MCF 10A (cell line): Measurements from ENCODE around the gene UBAC2. TPM values are rescaled to one million over a fixed set of nuclear protein-coding genes. Genes with fewer than 3 reads are reported as not detected.

Source experiments
- Bru-seq: library from RNA; stranded (reverse); fragments of 400-500 nt; gene quantifications from one replicate; lab custom pipeline; 2021; lab: Mats Ljungman, UMichigan
- BruChase-seq, 2 experiments: library from RNA; stranded (reverse); fragments of 400-500 nt; gene quantifications; one replicate each; lab custom pipeline; 2021; lab: Mats Ljungman, UMichigan
- BruUV-seq: library from RNA; stranded (reverse); fragments of 400-500 nt; replicated peaks from 2 replicates; lab custom pipeline; 2021; lab: Mats Ljungman, UMichigan
- CTCF ChIA-PET: fragments of 300-600 bp; sonication (Branson Sonifier 250); formaldehyde crosslinking; extraction: SDS; loops from one replicate; lab custom pipeline; 2021; ENCODE audit warnings: antibody characterized with exemption, inconsistent platforms; lab: Yijun Ruan, JAX
- POLR2A ChIA-PET: fragments of 300-600, 350-650 bp; sonication (Branson Sonifier 250); formaldehyde crosslinking; extraction: SDS; loops from one replicate; lab custom pipeline; 2020; ENCODE audit warnings: antibody characterized with exemption, inconsistent platforms; lab: Yijun Ruan, JAX
- DNase-seq: peaks from one replicate; pipeline ENCODE4 v3.0.0-alpha.2; 2018; ENCODE audit not compliant: unreplicated experiment
- H3K27ac Mint-ChIP-seq: one replicate; pipeline ENCODE4 v1.8.0; 2022; ENCODE audit warnings: mild to moderate bottlenecking, low read depth, mixed read lengths; ENCODE audit not compliant: unreplicated experiment
- H3K27me3 Mint-ChIP-seq: one replicate; pipeline ENCODE4 v1.8.0; 2022; ENCODE audit warnings: mixed read lengths; ENCODE audit not compliant: insufficient read depth, unreplicated experiment
- H3K36me3 Mint-ChIP-seq: one replicate; pipeline ENCODE4 v1.8.0; 2022; ENCODE audit warnings: mild to moderate bottlenecking, moderate library complexity, mixed read lengths; ENCODE audit not compliant: insufficient read depth, unreplicated experiment
- H3K4me1 Mint-ChIP-seq: one replicate; pipeline ENCODE4 v1.8.0; 2022; ENCODE audit warnings: mixed read lengths; ENCODE audit not compliant: insufficient read depth, unreplicated experiment
- H3K4me3 Mint-ChIP-seq: one replicate; pipeline ENCODE4 v1.8.0; 2022; ENCODE audit warnings: mild to moderate bottlenecking, moderate library complexity, mixed read lengths; ENCODE audit not compliant: unreplicated experiment
- H3K9me3 Mint-ChIP-seq: one replicate; pipeline ENCODE4 v1.8.0; 2022; ENCODE audit warnings: mixed read lengths; ENCODE audit not compliant: unreplicated experiment
- intact Hi-C: fragments of 100-400 bp; cut with micrococcal nuclease; formaldehyde crosslinking; loops from 2 replicates; pipeline ENCODE4 v1.14.1; 2022
- long read RNA-seq: library from polyadenylated mRNA; stranded (forward); transcript quantifications from one replicate; pipeline ENCODE4 v2.0.0, GENCODE V29; 2022
- total RNA-seq: library from RNA; stranded (reverse); gene quantifications from 2 replicates; pipeline ENCODE4 v1.2.3, GENCODE V29; 2022
- TF ChIP-seq, protein P1 (sequence below): fragments of 200-600 bp; IDR thresholded peaks from one replicate; pipeline ENCODE4 v1.8.0; 2022; ENCODE audit warnings: antibody characterized with exemption, mild to moderate bottlenecking; ENCODE audit not compliant: unreplicated experiment

Gene UBAC2
- total RNA-seq (74.7 and 78.3 TPM in 2 replicates), Bru-seq, nascent RNA (percentile 84 among the genes with signal in this experiment), BruChase-seq, experiment 1, labeled RNA remaining after a 6-hour chase (percentile 75 among the genes with signal in this experiment), BruChase-seq, experiment 2, labeled RNA remaining after a 2-hour chase (percentile 80 among the genes with signal in this experiment)
- long read RNA-seq, transcript UBAC2-203 (9 exons, 1,375 nt), result major isoform, 168 of 222 reads
- long read RNA-seq, partial matches to known transcripts, result 8 of 222 reads
- long read RNA-seq, other reads (novel, unspliced or antisense), result 45 of 222 reads

DNA sequence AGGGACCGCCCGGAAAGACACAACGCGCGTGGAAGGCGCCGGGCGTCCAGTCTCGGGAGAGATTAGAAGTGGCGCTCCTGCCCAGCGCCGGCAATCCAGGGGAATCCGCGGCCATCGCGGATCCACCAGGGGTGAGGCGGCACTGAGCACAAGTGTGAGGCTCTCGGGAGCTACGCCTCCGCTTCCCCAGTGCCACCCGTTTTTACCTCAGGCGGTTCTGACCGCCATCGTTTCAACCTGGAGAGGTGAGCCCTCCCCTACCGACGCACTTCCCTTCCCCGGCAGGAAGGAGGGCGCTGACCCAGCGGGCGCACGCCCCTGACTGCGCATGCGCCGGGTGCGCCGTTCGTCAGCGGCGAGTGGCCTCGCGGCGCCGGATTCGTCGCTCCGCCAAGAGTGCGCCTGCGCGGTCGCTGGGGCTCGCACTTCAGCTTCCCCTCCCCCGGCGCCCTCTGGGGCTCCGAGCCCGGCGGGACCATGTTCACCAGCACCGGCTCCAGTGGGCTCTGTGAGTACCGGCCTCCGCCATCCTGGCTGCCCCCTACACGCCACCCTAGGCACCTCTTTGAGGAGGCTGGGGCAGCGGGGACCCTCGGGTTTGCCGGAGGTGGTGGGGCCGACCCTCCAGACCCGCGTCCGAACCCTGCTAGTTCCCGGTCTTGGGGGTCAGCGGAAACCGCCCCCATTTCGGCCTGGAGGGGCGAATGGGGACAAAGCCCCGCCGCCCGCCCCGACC is at the start of gene UBAC2:
UBAC2 (plus strand) TSS at position 423 of the 736 bp plus-strand sequence; CDS start at position 478, 55 bp downstream.
- Mint-ChIP-seq H3K27ac (peak within 1 kb of the TSS; percentile 97), H3K9me3 (no peaks in the 10 kb centered on the region), H3K36me3 (peaks cover 24% of the 10 kb centered on the region), H3K4me3 (peak within 1 kb of the TSS; percentile 94), H3K4me1 (peaks cover 38% of the 10 kb centered on the region), H3K27me3 (no peaks in the 10 kb centered on the region)
- BruUV-seq, result no TSS peak
- ChIA-PET POLR2A (interaction anchor here (0.6 to 5.7 kb wide), 46 partner anchors 8 to 715 kb away, joined by 3 to 80 read pairs (median 4); partner anchors contain the start of genes CLYBL and DOCK9), CTCF (interaction anchor here (0.6 to 3.2 kb wide), 12 partner anchors 10 to 912 kb away, joined by 3 to 23 read pairs (median 6); no protein-coding TSS in a partner anchor)
- DNase-seq, result peak; percentile 96
- TF ChIP-seq, protein P1, sequence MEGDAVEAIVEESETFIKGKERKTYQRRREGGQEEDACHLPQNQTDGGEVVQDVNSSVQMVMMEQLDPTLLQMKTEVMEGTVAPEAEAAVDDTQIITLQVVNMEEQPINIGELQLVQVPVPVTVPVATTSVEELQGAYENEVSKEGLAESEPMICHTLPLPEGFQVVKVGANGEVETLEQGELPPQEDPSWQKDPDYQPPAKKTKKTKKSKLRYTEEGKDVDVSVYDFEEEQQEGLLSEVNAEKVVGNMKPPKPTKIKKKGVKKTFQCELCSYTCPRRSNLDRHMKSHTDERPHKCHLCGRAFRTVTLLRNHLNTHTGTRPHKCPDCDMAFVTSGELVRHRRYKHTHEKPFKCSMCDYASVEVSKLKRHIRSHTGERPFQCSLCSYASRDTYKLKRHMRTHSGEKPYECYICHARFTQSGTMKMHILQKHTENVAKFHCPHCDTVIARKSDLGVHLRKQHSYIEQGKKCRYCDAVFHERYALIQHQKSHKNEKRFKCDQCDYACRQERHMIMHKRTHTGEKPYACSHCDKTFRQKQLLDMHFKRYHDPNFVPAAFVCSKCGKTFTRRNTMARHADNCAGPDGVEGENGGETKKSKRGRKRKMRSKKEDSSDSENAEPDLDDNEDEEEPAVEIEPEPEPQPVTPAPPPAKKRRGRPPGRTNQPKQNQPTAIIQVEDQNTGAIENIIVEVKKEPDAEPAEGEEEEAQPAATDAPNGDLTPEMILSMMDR, result no peak
- intact Hi-C loops, result loop anchor here (2.0 kb wide), 2 partner anchors 76 to 310 kb away; no protein-coding TSS in a partner anchor

DNA sequence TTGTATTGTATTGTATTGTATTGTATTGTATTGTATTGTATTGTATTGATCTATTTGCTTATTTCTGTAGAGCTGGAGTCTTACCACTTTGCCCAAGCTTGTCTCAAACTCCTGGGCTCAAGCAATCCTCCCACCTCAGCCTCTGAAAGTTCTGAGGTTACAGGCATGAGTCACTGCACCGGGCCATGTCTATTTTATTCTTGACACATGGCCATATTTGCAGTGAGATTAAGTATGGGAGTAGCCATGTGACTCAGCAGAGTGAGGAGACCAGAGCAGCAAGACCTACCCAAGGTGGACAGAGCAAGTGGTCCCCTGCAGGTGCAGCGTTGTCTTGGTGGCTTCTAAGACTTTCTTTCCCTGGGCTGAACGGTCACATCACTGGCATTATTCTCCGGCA is 49.1 kb upstream of the UBAC2 start:
- ChIA-PET POLR2A (interaction anchor here (0.7 to 3.5 kb wide), 11 partner anchors 15 to 262 kb away, joined by 3 to 42 read pairs (median 6); partner anchors contain the start of gene UBAC2), CTCF (interaction anchor here (2.1 kb wide), 1 partner anchor 27 kb away, joined by 11 read pairs; no protein-coding TSS in a partner anchor)
- H3K4me1 Mint-ChIP-seq, result peaks cover 31% of the 10 kb centered on the region
- peak overlapping the region; percentile 11 for H3K4me3 Mint-ChIP-seq
- no peaks in the 10 kb centered on the region for H3K27me3 Mint-ChIP-seq
- no peaks in the 10 kb centered on the region for H3K36me3 Mint-ChIP-seq
- intact Hi-C loops, result loop anchor here (1.0 to 5.0 kb wide), 4 partner anchors 27 to 257 kb away; no protein-coding TSS in a partner anchor
- peak; percentile 96 for DNase-seq
- H3K27ac Mint-ChIP-seq, result peak overlapping the region; percentile 91
- TF ChIP-seq, protein P1, result no peak
- H3K9me3 Mint-ChIP-seq, result no peaks in the 10 kb centered on the region
- no TSS peak for BruUV-seq

DNA sequence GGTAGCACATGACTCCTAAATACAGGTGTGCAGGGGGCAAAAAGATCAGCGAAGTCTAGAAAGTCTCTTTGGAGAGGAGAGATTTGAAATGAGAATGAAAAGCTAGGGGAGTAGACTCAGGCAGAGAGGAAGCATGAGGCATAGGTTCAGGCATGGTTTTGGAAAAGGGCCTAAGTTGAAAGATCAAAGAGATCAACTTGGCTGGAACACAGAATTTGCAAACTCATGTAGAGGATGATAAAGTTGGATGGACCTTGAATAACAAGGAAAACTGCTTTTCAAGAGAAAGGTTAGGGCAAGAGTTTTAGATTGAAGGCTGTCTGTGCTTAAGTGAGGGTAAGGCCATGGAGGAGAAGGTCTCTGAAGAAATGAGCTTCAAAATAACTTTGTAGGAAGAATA is 47.4 kb upstream of the UBAC2 start:
- CTCF ChIA-PET, result interaction anchor here (0.5 to 1.7 kb wide), 4 partner anchors 23 to 946 kb away, joined by 3 to 14 read pairs (median 4); no protein-coding TSS in a partner anchor
- H3K4me1 Mint-ChIP-seq, result peaks cover 31% of the 10 kb centered on the region
- POLR2A ChIA-PET, result interaction anchor here (0.8 to 3.5 kb wide), 6 partner anchors 25 to 104 kb away, joined by 3 to 42 read pairs (median 4); partner anchors contain the start of gene UBAC2
- H3K27me3 Mint-ChIP-seq, result no peaks in the 10 kb centered on the region
- no peak overlapping the region for H3K4me3 Mint-ChIP-seq
- H3K36me3 Mint-ChIP-seq, result no peaks in the 10 kb centered on the region
- H3K27ac Mint-ChIP-seq, result peak overlapping the region; percentile 5
- H3K9me3 Mint-ChIP-seq, result no peaks in the 10 kb centered on the region
- BruUV-seq, result no TSS peak
- intact Hi-C loops, result loop anchor here (5.0 kb wide), 1 partner anchor 96 kb away; no protein-coding TSS in a partner anchor
- DNase-seq, result peak; percentile 38
- TF ChIP-seq, protein P1, result no peak
